NCI-H524 (cell line): ENCODE measurements around the gene FPR2.
"Not testable (repeated sequence)": the region's sequence is repeated elsewhere in the genome, so short reads cannot be mapped to it uniquely, and the experiment has no call there.

ENCODE experiments used
- DNase-seq, 2 experiments: peaks; one replicate each; lab custom pipeline; 2025; lab: John Stamatoyannopoulos, UW

FPR2 gene

GRCh38 chr19:51784109-51784785 is 23.3 kb downstream of the FPR2 start:
- no peak for DNase-seq

- no peak for DNase-seq
These were observed 24.1 kb downstream of the FPR2 start for GRCh38 chr19:51784922-51785690.

GRCh38 chr19:51786646-51787494 is 25.9 kb downstream of the FPR2 start:
- no peak for DNase-seq

GRCh38 chr19:51788029-51788428 is 27.0 kb downstream of the FPR2 start:
- DNase-seq: no peak

GRCh38 chr19:51789061-51789795 is 28.2 kb downstream of the FPR2 start:
- DNase-seq: no peak

- no peak for DNase-seq
These were observed 32.0 kb downstream of the FPR2 start for GRCh38 chr19:51792932-51793331.

GRCh38 chr19:51793994-51794393 is 33.0 kb downstream of the FPR2 start:
- no peak for DNase-seq

GRCh38 chr19:51794885-51795490 is 34.0 kb downstream of the FPR2 start, which contains the start of gene FPR3:
FPR3 (plus strand) TSS chr19:51795157; CDS start chr19:51823749, 28,592 bp downstream.
- no peak for DNase-seq

GRCh38 chr19:51796195-51796679 is 35.3 kb downstream of the FPR2 start:
- DNase-seq: no peak

GRCh38 chr19:51797480-51797879 is 36.5 kb downstream of the FPR2 start:
- no peak for DNase-seq

- no peak for DNase-seq
These were observed 37.1 kb downstream of the FPR2 start for GRCh38 chr19:51798062-51798461.

GRCh38 chr19:51799034-51799773 is 38.2 kb downstream of the FPR2 start:
- DNase-seq: no peak

GRCh38 chr19:51799774-51800472 is 38.9 kb downstream of the FPR2 start:
- no peak for DNase-seq

GRCh38 chr19:51800473-51801244 is 39.7 kb downstream of the FPR2 start:
- no peak for DNase-seq

GRCh38 chr19:51802775-51803174 is 41.8 kb downstream of the FPR2 start:
- no peak for DNase-seq

GRCh38 chr19:51803519-51803918 is 42.5 kb downstream of the FPR2 start:
- DNase-seq: no peak

- DNase-seq: no peak
These were observed 43.0 kb downstream of the FPR2 start for GRCh38 chr19:51803967-51804366.

GRCh38 chr19:51804789-51805188 is 43.8 kb downstream of the FPR2 start:
- not testable (repeated sequence) for DNase-seq

- not testable (repeated sequence) for DNase-seq
These were observed 44.4 kb downstream of the FPR2 start for GRCh38 chr19:51805396-51805795.
